HEK293 (cell line): ENCODE data around the gene SLC9A9.

Source experiments
- CTCF ChIA-PET: fragments of 350-600 bp; formaldehyde crosslinking; extraction: SDS; loops from one replicate; lab custom pipeline; 2021; ENCODE audit warnings: antibody characterized with exemption; lab: Yijun Ruan, JAX
- POLR2A ChIA-PET: fragments of 300-600 bp; formaldehyde crosslinking; extraction: SDS; loops from one replicate; lab custom pipeline; 2020; ENCODE audit warnings: antibody characterized with exemption, inconsistent platforms; lab: Yijun Ruan, JAX
- H3K27ac ChIP-seq: fragments of 200-500 bp; sonication (Bioruptor generic); 2 replicates; pipeline ENCODE4 v1.5.1; 2014; ENCODE audit warnings: low read depth, low read length, control low read depth, inconsistent platforms; ENCODE audit errors: extremely low read depth
- H3K36me3 ChIP-seq, 2 experiments: fragments of 200-500 bp in 1 of 2; sonication (Bioruptor generic) in 1 of 2; 1 replicate in 1 of 2; 2 replicates in 1 of 2; pipeline ENCODE4 v1.5.1; 2014 to 2017; ENCODE audit warnings: inconsistent platforms in 2 of 2, low read length in 2 of 2; ENCODE audit not compliant: control insufficient read depth in 2 of 2, insufficient read depth in 1 of 2
- H3K4me1 ChIP-seq: fragments of 200-500 bp; sonication (Bioruptor generic); 2 replicates; pipeline ENCODE4 v1.5.1; 2014; ENCODE audit warnings: mild to moderate bottlenecking, low read length, inconsistent platforms; ENCODE audit not compliant: control insufficient read depth, insufficient read depth
- H3K4me3 ChIP-seq: 2 replicates; pipeline ENCODE4 v1.5.1; 2011; ENCODE audit warnings: low read depth, mild to moderate bottlenecking, control low read depth, low read length, moderate library complexity
- H3K9me3 ChIP-seq: fragments of 200-500 bp; sonication (Bioruptor generic); 2 replicates; pipeline ENCODE4 v1.5.1; 2014; ENCODE audit warnings: low read depth, low read length, inconsistent platforms; ENCODE audit not compliant: control insufficient read depth, insufficient read depth
- ELK4 ChIP-seq: IDR thresholded peaks from 2 replicates; pipeline ENCODE4 v1.6.1; 2011; ENCODE audit warnings: mild to moderate bottlenecking, low read depth, low read length, borderline replicate concordance
- IKZF3 ChIP-seq: fragments of 450-650 bp; IDR thresholded peaks from 2 replicates; pipeline ENCODE4 v1.5.0; 2018; ENCODE audit warnings: missing biosample characterization, mild to moderate bottlenecking, missing genetic modification characterization, moderate library complexity
- MZF1 ChIP-seq: fragments of 450-650 bp; formaldehyde crosslinking; IDR thresholded peaks from 2 replicates; pipeline ENCODE4 v1.5.1; 2017; ENCODE audit warnings: missing biosample characterization, missing genetic modification characterization, borderline replicate concordance
- SCRT1 ChIP-seq: fragments of 450-650 bp; formaldehyde crosslinking; IDR thresholded peaks from 2 replicates; pipeline ENCODE4 v1.5.1; 2016; ENCODE audit warnings: missing biosample characterization, missing genetic modification characterization, borderline replicate concordance
- ZBTB17 ChIP-seq: fragments of 450-650 bp; formaldehyde crosslinking; IDR thresholded peaks from 2 replicates; pipeline ENCODE4 v1.5.1; 2016; ENCODE audit warnings: missing biosample characterization, missing genetic modification characterization
- ZFP3 ChIP-seq: fragments of 450-650 bp; formaldehyde crosslinking; IDR thresholded peaks from 2 replicates; pipeline ENCODE4 v1.5.1; 2016; ENCODE audit warnings: low read depth, missing biosample characterization, missing genetic modification characterization
- ZNF10 ChIP-seq: fragments of 450-650 bp; formaldehyde crosslinking; IDR thresholded peaks from 2 replicates; pipeline ENCODE4 v1.5.1; 2017; ENCODE audit warnings: missing biosample characterization, missing genetic modification characterization
- ZNF121 ChIP-seq: fragments of 450-650 bp; formaldehyde crosslinking; IDR thresholded peaks from 2 replicates; pipeline ENCODE4 v1.5.1; 2016; ENCODE audit warnings: missing biosample characterization, missing genetic modification characterization
- ZNF140 ChIP-seq: fragments of 450-650 bp; formaldehyde crosslinking; IDR thresholded peaks from 2 replicates; pipeline ENCODE4 v1.5.1; 2016; ENCODE audit warnings: missing biosample characterization, missing genetic modification characterization
- ZNF169 ChIP-seq: fragments of 450-650 bp; formaldehyde crosslinking; IDR thresholded peaks from 2 replicates; pipeline ENCODE4 v1.5.1; 2016; ENCODE audit warnings: missing biosample characterization, missing genetic modification characterization
- ZNF18 ChIP-seq: fragments of 450-650 bp; formaldehyde crosslinking; IDR thresholded peaks from 2 replicates; pipeline ENCODE4 v1.5.1; 2016; ENCODE audit warnings: missing biosample characterization, missing genetic modification characterization
- ZNF302 ChIP-seq: fragments of 450-650 bp; formaldehyde crosslinking; IDR thresholded peaks from 2 replicates; pipeline ENCODE4 v1.5.1; 2016; ENCODE audit warnings: missing biosample characterization, missing genetic modification characterization, low read depth
- ZNF324 ChIP-seq: fragments of 450-650 bp; formaldehyde crosslinking; IDR thresholded peaks from 2 replicates; pipeline ENCODE4 v1.5.1; 2016; ENCODE audit warnings: missing biosample characterization, missing genetic modification characterization
- ZNF350 ChIP-seq: fragments of 450-650 bp; formaldehyde crosslinking; IDR thresholded peaks from 2 replicates; pipeline ENCODE4 v1.5.0; 2017; ENCODE audit warnings: missing biosample characterization, mild to moderate bottlenecking, missing genetic modification characterization
- ZNF37A ChIP-seq: fragments of 450-650 bp; IDR thresholded peaks from 2 replicates; pipeline ENCODE4 v1.5.1; 2018; ENCODE audit warnings: missing biosample characterization, missing genetic modification characterization
- ZNF449 ChIP-seq: fragments of 450-650 bp; formaldehyde crosslinking; IDR thresholded peaks from 2 replicates; pipeline ENCODE4 v1.5.1; 2017; ENCODE audit warnings: missing biosample characterization, mild to moderate bottlenecking, missing genetic modification characterization, moderate library complexity
- ZNF521 ChIP-seq: fragments of 450-650 bp; formaldehyde crosslinking; IDR thresholded peaks from 2 replicates; pipeline ENCODE4 v1.5.1; 2017; ENCODE audit warnings: missing biosample characterization, mild to moderate bottlenecking, missing genetic modification characterization
- ZNF544 ChIP-seq: fragments of 450-650 bp; formaldehyde crosslinking; IDR thresholded peaks from 2 replicates; pipeline ENCODE4 v1.5.0; 2017; ENCODE audit warnings: missing biosample characterization, missing genetic modification characterization
- ZNF548 ChIP-seq: fragments of 450-650 bp; formaldehyde crosslinking; IDR thresholded peaks from 2 replicates; pipeline ENCODE4 v1.5.1; 2016; ENCODE audit warnings: missing biosample characterization, missing genetic modification characterization
- ZNF555 ChIP-seq: fragments of 450-650 bp; formaldehyde crosslinking; conservative IDR thresholded peaks from 2 replicates; pipeline ENCODE4 v1.5.1; 2017; ENCODE audit warnings: missing biosample characterization, mild to moderate bottlenecking, missing genetic modification characterization, inconsistent platforms
- ZNF560 ChIP-seq: fragments of 450-650 bp; formaldehyde crosslinking; IDR thresholded peaks from 2 replicates; pipeline ENCODE4 v1.5.1; 2017; ENCODE audit warnings: missing biosample characterization, missing genetic modification characterization, borderline replicate concordance
- ZNF561 ChIP-seq: fragments of 450-650 bp; IDR thresholded peaks from 2 replicates; pipeline ENCODE4 v1.5.1; 2018; ENCODE audit warnings: missing biosample characterization, missing genetic modification characterization, borderline replicate concordance
- ZNF580 ChIP-seq: fragments of 450-650 bp; formaldehyde crosslinking; IDR thresholded peaks from 2 replicates; pipeline ENCODE4 v1.5.1; 2016; ENCODE audit warnings: missing biosample characterization, missing genetic modification characterization
- ZNF707 ChIP-seq: fragments of 450-650 bp; formaldehyde crosslinking; IDR thresholded peaks from 2 replicates; pipeline ENCODE4 v1.5.1; 2016; ENCODE audit warnings: missing biosample characterization, missing genetic modification characterization
- ZNF768 ChIP-seq: fragments of 450-650 bp; formaldehyde crosslinking; IDR thresholded peaks from 2 replicates; pipeline ENCODE4 v1.5.1; 2018; ENCODE audit warnings: missing biosample characterization, mild to moderate bottlenecking, missing genetic modification characterization
- ZNF776 ChIP-seq: fragments of 450-650 bp; formaldehyde crosslinking; IDR thresholded peaks from 2 replicates; pipeline ENCODE4 v1.5.0; 2017; ENCODE audit warnings: missing biosample characterization, missing genetic modification characterization, borderline replicate concordance
- ZNF785 ChIP-seq: fragments of 450-650 bp; formaldehyde crosslinking; IDR thresholded peaks from 2 replicates; pipeline ENCODE4 v1.5.1; 2016; ENCODE audit warnings: missing biosample characterization, missing genetic modification characterization
- ZSCAN16 ChIP-seq: fragments of 450-650 bp; formaldehyde crosslinking; IDR thresholded peaks from 2 replicates; pipeline ENCODE4 v1.5.1; 2016; ENCODE audit warnings: missing biosample characterization, missing genetic modification characterization

SLC9A9 gene

GRCh38 chr3:143510601-143511000 is 337.7 kb downstream of the SLC9A9 start (continued):
- TF ChIP-seq MZF1 (tag by site-specific recombination) (no peak), ZBTB17 (tag by site-specific recombination) (no peak)

GRCh38 chr3:143507735-143508580 is 340.3 kb downstream of the SLC9A9 start:
- Histone ChIP-seq H3K36me3 (no peaks in the 10 kb centered on the region), H3K4me3 (no peak overlapping the region), H3K4me1 (no peaks in the 10 kb centered on the region), H3K27ac (no peak overlapping the region), H3K9me3 (no peaks in the 10 kb centered on the region)
- POLR2A ChIA-PET, result no interaction called here
- TF ChIP-seq ZNF18 (no peak), ZNF548 (tag by site-specific recombination) (no peak), ZNF324 (tag by site-specific recombination) (no peak), ELK4 (no peak), ZNF449 (tag by site-specific recombination) (no peak), ZNF10 (tag by site-specific recombination) (no peak), ZNF561 (no peak), ZNF302 (tag by site-specific recombination) (no peak), ZNF555 (tag by site-specific recombination) (no peak), ZNF785 (tag by site-specific recombination) (no peak), ZNF169 (no peak), ZFP3 (tag by site-specific recombination) (no peak), ZNF768 (tag by site-specific recombination) (no peak), ZNF707 (no peak), ZNF560 (tag by site-specific recombination) (no peak)
- CTCF ChIA-PET, result no interaction called here

GRCh38 chr3:143506190-143506589 is 342.1 kb downstream of the SLC9A9 start:
- Histone ChIP-seq H3K4me3 (no peak overlapping the region), H3K27ac (no peak overlapping the region), H3K9me3 (no peaks in the 10 kb centered on the region), H3K4me1 (no peaks in the 10 kb centered on the region), H3K36me3 (no peaks in the 10 kb centered on the region)
- CTCF ChIA-PET, result no interaction called here
- POLR2A ChIA-PET, result no interaction called here
- no peak for TF ChIP-seq SCRT1
- TF ChIP-seq ZNF544, result no peak
- no peak for TF ChIP-seq ZNF324 (tag by site-specific recombination)
- no peak for TF ChIP-seq ZNF521 (tag by site-specific recombination)
- TF ChIP-seq ZNF121 (tag by site-specific recombination), result no peak
- no peak for TF ChIP-seq ZNF350 (tag by site-specific recombination)
- no peak for TF ChIP-seq ZNF140 (tag by site-specific recombination)
- TF ChIP-seq ZNF785 (tag by site-specific recombination), result no peak
- no peak for TF ChIP-seq IKZF3 (tag by site-specific recombination)
- TF ChIP-seq ZNF580 (tag by site-specific recombination), result no peak
- TF ChIP-seq ZNF776 (tag by site-specific recombination), result no peak
- TF ChIP-seq ZSCAN16 (tag by site-specific recombination), result no peak
- no peak for TF ChIP-seq ZNF37A (tag by site-specific recombination)
